NCI-H748 (cell line): ENCODE measurements around the gene TLCD2.
A peak's percentile ranks its signal among the peaks of the same experiment; 100 is the strongest.
"Not testable (repeated sequence)": the region's sequence is repeated elsewhere in the genome, so short reads cannot be mapped to it uniquely, and the experiment has no call there.

Experiments
- DNase-seq: peaks from one replicate; lab custom pipeline; 2025; ENCODE audit not compliant: unreplicated experiment; lab: John Stamatoyannopoulos, UW

TLCD2 gene

GRCh38 chr17:1718362-1719165 lies 8.4 kb upstream of the TLCD2 start:
- no peak for DNase-seq

- DNase-seq: peak; percentile 99
Measured at GRCh38 chr17:1716912-1717695, 6.9 kb upstream of the TLCD2 start.

DNA sequence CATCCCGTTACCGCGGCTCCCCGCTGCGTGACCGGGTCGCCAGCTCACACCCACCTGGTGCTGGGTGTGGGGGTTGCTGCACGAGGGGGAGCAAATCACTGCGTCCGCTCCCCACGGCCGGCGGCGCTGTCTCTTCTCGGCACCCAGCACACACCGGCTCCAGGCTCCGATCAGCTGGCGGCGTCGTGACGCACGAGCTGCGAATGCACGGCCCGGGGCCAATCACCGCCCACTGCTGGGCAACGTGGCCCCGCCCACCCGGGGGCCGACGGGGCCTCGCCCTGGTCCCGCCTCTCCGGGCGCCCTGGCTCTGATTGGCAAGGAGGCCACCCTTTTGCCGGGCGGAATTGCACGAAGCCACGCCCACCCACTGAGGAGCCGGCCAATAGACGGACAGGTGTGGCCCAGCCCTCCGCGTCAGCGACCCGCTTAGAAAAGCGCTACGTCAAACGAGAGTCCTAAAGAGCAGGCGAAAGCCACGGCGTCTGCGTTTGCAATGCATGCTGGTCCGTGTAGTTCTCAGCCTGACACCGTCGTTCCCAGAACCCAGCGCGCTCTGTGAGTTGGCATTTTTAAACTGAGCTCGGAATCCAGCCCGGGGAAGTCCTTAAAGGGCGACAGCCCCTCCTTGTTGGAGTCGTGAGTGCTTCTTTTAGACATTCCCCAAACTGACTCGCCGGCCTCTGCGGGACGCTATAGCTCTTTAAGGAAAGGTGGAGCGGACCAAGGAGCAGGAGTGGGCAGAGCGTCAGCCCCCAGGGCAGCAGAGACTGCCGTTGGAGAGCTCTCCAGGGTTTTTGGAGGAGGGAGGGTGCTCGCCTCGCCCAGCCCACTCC lies 6.1 kb upstream of the TLCD2 start:
- DNase-seq: peak; percentile 100

DNA sequence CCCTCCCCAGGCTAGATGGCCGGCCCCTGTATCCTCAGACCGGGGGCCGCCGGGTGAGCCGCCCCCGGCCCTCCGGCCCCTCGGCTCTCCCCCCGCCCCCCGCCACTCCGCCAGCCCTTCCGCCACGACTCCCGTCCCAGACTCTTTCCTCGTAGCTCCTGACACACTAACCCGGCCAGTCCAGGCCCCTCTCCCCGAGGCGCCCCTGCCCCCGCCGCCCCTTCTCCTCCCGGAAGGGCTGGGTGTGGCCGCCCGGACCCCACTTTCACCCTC lies 5.6 kb upstream of the TLCD2 start:
- no peak for DNase-seq

DNA sequence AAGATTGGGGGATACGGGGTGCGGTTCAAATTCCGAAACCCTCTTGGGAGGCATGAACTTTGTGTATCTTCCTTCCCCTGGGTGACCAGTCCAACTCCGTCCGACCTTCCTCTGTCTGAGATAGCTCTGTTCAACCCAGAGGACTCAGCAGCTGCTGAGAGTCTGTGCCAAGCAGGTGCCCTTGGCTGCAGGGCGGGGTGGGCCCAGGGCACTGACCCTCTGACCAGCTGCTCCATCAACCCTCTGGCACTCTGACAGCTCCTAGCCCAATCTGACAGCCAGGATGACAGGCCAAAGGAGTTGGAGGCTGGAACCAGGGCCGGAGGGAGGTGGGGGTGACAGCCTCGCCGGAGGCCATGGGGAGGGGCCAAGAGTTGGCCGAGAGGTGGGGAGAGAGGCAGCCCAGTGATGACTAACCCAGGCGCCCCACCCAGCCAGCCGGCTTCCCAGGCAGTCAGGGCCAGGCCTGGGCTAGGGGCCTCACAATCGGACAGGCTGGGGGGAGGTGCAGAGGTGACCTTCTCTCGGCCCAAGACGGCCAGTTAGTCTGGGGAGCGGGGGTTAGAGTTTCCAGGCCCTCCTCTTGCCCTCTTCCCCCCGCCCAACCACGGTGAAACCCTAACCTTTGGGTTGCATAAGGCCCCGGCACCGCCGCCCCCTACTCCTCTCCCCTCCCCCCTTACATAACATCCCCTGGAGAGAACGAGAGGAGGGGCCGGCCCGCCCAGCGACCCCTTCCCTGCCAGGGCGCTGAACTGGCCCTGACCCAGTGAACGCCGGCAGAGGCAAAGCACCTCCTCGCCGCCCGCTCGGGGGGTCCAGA lies 5.0 kb upstream of the TLCD2 start:
- no peak for DNase-seq

DNA sequence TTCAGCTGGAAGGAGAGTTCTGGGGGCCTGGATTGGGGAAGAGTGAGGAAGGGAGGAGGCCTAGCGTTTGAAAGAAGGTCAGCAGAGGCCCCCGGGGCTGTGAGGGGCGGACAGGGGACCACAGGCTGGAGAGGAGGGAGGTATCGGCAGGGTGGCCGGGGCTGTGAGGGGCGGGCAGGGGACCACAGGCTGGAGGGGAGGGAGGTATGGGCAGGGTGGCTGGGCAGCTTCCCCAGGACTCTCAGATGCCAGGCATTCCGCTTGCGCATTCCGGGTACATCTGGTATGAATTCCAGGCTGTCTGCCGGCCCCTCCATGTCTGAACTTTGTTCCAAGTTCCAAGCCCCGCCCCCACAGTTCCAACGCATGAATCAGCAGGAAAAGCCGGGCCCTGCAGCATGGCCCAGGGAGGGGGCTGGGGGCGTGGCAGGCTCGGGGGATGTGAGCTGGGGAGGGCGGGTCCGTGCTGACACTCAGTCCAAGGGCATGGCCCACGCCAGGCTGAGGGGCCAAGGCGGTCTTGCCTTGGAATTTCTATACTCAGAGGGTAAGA lies 4.3 kb upstream of the TLCD2 start:
- peak; percentile 36 for DNase-seq

- DNase-seq: peak; percentile 81
Measured at GRCh38 chr17:1713878-1714426, 3.8 kb upstream of the TLCD2 start.

GRCh38 chr17:1713160-1713877 lies 3.1 kb upstream of the TLCD2 start:
- DNase-seq: no peak

- DNase-seq: no peak
Measured at GRCh38 chr17:1712271-1712670, 2.1 kb upstream of the TLCD2 start.

- no peak for DNase-seq
Measured at GRCh38 chr17:1711804-1712203, 1.6 kb upstream of the TLCD2 start.

DNA sequence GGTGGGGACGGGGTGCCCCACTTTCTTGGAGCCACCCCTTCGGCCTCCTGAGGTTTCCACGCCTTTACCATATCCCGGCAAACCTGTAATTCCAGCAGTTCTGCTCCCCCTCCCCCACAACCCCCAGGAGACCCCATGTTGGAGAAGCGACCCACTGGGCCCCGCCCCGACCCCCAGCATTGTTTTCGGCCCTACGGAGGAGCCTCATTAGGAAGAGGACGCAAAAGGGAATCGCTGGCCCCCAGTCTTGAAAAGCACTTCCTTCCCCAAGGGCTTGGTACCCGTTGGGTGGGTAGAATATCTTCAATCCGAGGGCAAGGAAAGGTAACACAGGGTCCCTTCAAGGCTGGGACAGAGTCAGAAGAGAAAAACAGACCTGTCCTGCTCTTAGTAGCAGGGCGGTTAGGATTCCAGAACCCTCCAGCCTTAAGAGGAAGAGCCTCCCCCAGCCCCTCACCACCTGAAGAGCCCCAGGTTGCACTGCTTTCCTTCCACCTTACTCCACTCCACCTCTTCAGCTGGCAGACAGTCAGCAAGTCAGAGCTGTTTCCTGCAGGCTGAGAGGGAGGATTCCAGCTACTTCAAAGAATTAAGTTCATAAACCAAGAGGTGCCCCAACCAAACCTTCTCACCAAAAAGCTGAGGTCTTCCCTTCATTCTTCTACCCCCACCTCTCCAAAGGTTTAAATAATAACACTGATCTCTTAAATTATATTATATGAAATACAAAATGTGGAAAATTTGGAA lies 803 bp upstream of the TLCD2 start:
- no peak for DNase-seq

GRCh38 chr17:1709403-1709951 lies 700 bp downstream of the TLCD2 start:
- DNase-seq: no peak

- DNase-seq: not testable (repeated sequence)
Measured at GRCh38 chr17:1708791-1709346, 1.3 kb downstream of the TLCD2 start.

DNA sequence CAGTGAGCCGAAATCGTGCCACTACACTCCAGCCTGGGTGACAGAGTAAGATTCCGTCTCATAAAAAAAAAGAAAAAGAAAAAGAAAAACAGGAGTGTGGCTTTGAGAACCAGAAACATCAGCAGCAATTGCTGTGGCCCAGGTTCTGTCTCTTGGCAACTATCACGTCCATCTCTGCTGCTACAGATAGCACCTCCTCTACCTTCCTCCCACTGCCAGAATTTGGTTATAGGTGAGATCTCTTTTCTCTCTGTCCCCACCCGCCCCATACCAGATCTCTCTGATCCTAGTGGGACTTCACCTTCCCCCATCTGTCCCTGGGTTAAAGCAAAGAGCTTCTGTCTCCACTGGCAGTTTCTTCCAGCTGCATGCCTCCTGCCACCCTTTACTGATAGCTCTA lies 3.1 kb downstream of the TLCD2 start:
- no peak for DNase-seq

GRCh38 chr17:1705004-1705403 lies 5.2 kb downstream of the TLCD2 start:
- no peak for DNase-seq

GRCh38 chr17:1703063-1703462 lies 7.1 kb downstream of the TLCD2 start:
- DNase-seq: no peak

- not testable (repeated sequence) for DNase-seq
Measured at GRCh38 chr17:1699891-1700290, 10.3 kb downstream of the TLCD2 start.

GRCh38 chr17:1697681-1698080 lies 12.5 kb downstream of the TLCD2 start:
- DNase-seq: no peak
